GM10248 (cell line): ENCODE results near the gene PKN3.

ENCODE experiments used
- CTCF ChIA-PET: fragments of 300-600 bp; sonication (Branson Sonifier 250); formaldehyde crosslinking; extraction: SDS; loops from one replicate; lab custom pipeline; 2021; ENCODE audit warnings: antibody characterized with exemption; lab: Yijun Ruan, JAX
- POLR2A ChIA-PET: fragments of 350-650 bp; sonication (Branson Sonifier 250); formaldehyde crosslinking; extraction: SDS; loops from one replicate; lab custom pipeline; 2020; ENCODE audit warnings: antibody characterized with exemption; lab: Yijun Ruan, JAX
- DNase-seq: peaks from one replicate; pipeline ENCODE4 v3.0.0; 2012; ENCODE audit errors: extremely low spot score
- TF ChIP-seq, protein P1 (sequence below): IDR thresholded peaks from 2 replicates; pipeline ENCODE4 v1.5.1; 2012; ENCODE audit warnings: mild to moderate bottlenecking, low read depth; ENCODE audit errors: extremely low read depth, missing control alignments, control extremely low read depth

PKN3 gene

GRCh38 chr9:128721487-128722010 lies 19.2 kb downstream of the PKN3 start:
- TF ChIP-seq, protein P1, sequence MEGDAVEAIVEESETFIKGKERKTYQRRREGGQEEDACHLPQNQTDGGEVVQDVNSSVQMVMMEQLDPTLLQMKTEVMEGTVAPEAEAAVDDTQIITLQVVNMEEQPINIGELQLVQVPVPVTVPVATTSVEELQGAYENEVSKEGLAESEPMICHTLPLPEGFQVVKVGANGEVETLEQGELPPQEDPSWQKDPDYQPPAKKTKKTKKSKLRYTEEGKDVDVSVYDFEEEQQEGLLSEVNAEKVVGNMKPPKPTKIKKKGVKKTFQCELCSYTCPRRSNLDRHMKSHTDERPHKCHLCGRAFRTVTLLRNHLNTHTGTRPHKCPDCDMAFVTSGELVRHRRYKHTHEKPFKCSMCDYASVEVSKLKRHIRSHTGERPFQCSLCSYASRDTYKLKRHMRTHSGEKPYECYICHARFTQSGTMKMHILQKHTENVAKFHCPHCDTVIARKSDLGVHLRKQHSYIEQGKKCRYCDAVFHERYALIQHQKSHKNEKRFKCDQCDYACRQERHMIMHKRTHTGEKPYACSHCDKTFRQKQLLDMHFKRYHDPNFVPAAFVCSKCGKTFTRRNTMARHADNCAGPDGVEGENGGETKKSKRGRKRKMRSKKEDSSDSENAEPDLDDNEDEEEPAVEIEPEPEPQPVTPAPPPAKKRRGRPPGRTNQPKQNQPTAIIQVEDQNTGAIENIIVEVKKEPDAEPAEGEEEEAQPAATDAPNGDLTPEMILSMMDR, result no peak
- CTCF ChIA-PET, result interaction anchor here (1.3 to 1.4 kb wide), 2 partner anchors 16 to 97 kb away, joined by 3 read pairs; partner anchors contain the start of gene ENDOG
- no peak for DNase-seq
- POLR2A ChIA-PET, result no interaction called here

GRCh38 chr9:128722380-128723351 lies 20.4 kb downstream of the PKN3 start:
- TF ChIP-seq, protein P1, result no peak
- CTCF ChIA-PET, result interaction anchor here (0.6 to 1.4 kb wide), 2 partner anchors 21 to 95 kb away, joined by 3 read pairs; partner anchors contain the start of genes ENDOG and PKN3
- POLR2A ChIA-PET, result no interaction called here
- no peak for DNase-seq

GRCh38 chr9:128723352-128723865 lies 21.1 kb downstream of the PKN3 start:
- ChIA-PET POLR2A (interaction anchor here (1.1 kb wide), 1 partner anchor 171 kb away, joined by 5 read pairs; the partner anchor contains the start of gene SPTAN1), CTCF (interaction anchor here (1.7 kb wide), 1 partner anchor 10 kb away, joined by 8 read pairs; no protein-coding TSS in a partner anchor)
- TF ChIP-seq, protein P1, result no peak
- DNase-seq, result no peak

- CTCF ChIA-PET, result interaction anchor here (1.0 to 1.7 kb wide), 4 partner anchors 9 to 205 kb away, joined by 3 to 8 read pairs (median 5); partner anchors contain the start of genes ENDOG and SPOUT1
- TF ChIP-seq, protein P1, result no peak
- POLR2A ChIA-PET, result interaction anchor here (0.5 to 1.3 kb wide), 7 partner anchors 8 to 394 kb away, joined by 3 to 5 read pairs (median 4); partner anchors contain the start of gene SPTAN1
- DNase-seq, result peak; percentile 100
Observed at GRCh38 chr9:128723866-128724743, 21.8 kb downstream of the PKN3 start, which contains the start of gene ZDHHC12. ZDHHC12 (minus strand) TSS chr9:128724127; CDS start chr9:128724093, 34 bp downstream.

GRCh38 chr9:128724744-128725211 lies 22.5 kb downstream of the PKN3 start:
- CTCF ChIA-PET, result interaction anchor here (1.0 to 1.7 kb wide), 4 partner anchors 8 to 204 kb away, joined by 3 to 8 read pairs (median 5); partner anchors contain the start of genes ENDOG and SPOUT1
- DNase-seq, result peak; percentile 67
- TF ChIP-seq, protein P1, result peak; percentile 14
- POLR2A ChIA-PET, result interaction anchor here (0.5 to 1.3 kb wide), 6 partner anchors 9 to 314 kb away, joined by 3 to 5 read pairs (median 4); partner anchors contain the start of gene SPTAN1
